Measurements from ENCODE around the gene CTLA4. TPM values are rescaled to one million over a fixed set of nuclear protein-coding genes. Genes with fewer than 3 reads are reported as not detected.

Gene CTLA4
- polyA plus RNA-seq, 6 donors from 2014 or later = 0.22 to 0.60 TPM; not detected in 4

DNA sequence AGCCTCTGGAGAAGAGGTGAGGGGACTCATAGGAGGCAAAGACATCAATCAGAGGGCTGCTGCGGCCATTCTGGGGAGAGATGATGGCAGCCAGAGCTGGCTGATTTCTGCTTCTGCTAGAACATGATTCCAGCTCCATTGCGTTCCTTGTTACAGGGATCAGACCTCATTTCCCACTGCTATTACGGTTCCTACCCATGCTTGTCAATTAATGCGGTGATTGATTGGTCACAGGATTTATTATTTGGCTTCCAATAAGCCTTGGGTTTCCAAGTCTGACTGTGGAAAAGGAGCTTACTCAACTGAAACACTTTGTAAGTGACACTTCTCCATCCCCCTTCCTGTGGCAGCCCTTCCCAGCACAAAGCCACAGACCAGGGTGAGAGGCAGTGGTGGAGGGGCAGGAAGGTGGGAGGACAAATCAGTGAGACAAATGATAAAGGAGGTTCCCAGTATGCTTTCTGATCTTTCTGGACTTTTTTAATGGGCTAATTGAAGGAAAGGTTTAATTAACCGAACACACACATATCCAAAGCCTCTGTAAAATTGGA lies 26.8 kb upstream of the CTLA4 start:
- H3K27ac Mint-ChIP-seq = no peak overlapping the region
- peaks cover 0 to 1% (median 0%) of the 10 kb centered on the region in 7 donors for H3K9me3 Mint-ChIP-seq
- no peak for DNase-seq
- H3K36me3 Mint-ChIP-seq = no peaks in the 10 kb centered on the region
- no peaks in the 10 kb centered on the region for H3K4me1 Mint-ChIP-seq
- H3K4me3 Mint-ChIP-seq = no peak overlapping the region
- H3K27me3 Mint-ChIP-seq = peaks cover 41 to 49% (median 45%) of the 10 kb centered on the region in 3 donors
- no peak for ATAC-seq (ENCODE audit: low read depth in 2 of 2)

DNA sequence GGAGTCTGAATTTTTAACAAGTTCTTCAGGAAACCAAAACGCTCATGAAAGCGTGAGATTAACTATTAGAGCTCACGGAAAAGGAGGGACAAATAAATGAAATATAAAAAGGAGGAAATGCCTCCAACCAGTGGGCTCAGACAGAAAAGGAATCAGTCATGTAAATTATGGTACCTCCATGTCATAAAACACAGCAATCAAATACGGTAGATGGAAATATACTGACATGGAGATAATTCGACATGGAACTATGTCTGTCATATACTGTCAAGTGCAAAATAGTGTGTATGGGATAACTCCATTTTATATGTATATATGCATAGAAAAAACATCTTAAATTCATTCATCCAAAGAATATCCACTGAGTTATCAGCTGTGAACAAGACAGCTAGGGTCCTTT lies 25.9 kb upstream of the CTLA4 start:
- Mint-ChIP-seq H3K4me3 (no peak overlapping the region), H3K9me3 (peaks cover 0 to 1% (median 0%) of the 10 kb centered on the region in 7 donors), H3K36me3 (no peaks in the 10 kb centered on the region), H3K27ac (no peak overlapping the region), H3K4me1 (no peaks in the 10 kb centered on the region), H3K27me3 (peaks cover 34 to 45% (median 44%) of the 10 kb centered on the region in 3 donors)
- no peak for DNase-seq
- ATAC-seq (ENCODE audit: low read depth in 2 of 2) = no peak

DNA sequence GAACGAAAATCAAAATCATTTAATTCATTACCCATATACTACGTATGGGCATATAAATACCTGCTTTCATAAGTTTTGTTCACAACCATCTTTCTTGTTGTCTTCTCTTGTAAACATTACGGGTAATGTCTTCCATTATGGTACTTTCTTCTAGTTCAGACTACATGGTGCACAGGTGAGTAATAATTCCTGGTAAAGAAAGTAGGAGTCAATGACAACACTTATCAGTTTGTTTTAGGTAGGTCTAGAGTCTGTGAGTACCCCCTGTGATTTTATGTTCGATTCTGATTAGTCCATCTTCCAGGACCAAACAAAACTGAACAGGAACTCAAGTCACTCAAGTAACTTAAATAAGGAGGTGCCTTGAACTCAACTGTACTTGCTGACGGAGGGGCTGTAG lies 25.2 kb upstream of the CTLA4 start:
- ATAC-seq (ENCODE audit: low read depth in 2 of 2) = no peak
- Mint-ChIP-seq H3K4me1 (no peaks in the 10 kb centered on the region), H3K36me3 (no peaks in the 10 kb centered on the region), H3K9me3 (peaks cover 0 to 1% (median 0%) of the 10 kb centered on the region in 7 donors), H3K4me3 (no peak overlapping the region), H3K27me3 (peaks cover 34 to 50% (median 46%) of the 10 kb centered on the region in 3 donors), H3K27ac (no peak overlapping the region)
- DNase-seq = no peak

DNA sequence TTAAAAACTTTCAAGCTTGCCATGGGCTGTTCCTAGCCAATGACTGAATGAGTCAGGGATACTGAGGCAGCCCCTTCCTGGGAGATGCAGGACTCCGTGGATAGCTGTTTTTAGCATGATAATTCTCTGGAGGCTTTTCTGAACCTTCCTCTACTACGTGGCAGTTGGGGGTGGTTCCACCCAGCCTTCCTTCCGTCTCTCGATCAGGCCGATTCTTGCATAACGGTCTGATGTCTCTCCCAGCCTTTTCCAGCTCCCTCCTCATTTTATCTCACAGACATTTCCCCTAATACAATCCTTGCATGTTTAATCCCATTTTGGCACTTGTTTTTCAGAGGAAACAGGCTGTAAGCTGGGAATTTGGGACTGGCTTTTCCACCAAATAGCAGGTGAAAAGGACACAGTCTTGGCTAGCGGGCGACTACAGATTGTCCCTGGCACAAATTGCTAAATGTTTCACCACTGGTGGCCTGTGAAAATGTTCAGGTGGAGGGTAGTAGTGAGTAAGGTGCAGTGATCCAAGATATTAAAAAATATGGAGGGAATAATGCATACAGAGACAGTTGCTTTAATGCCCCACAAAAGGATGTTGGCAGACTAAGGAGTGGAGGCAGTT lies 21.0 kb upstream of the CTLA4 start:
- no peak overlapping the region for H3K4me3 Mint-ChIP-seq
- no peak for ATAC-seq (ENCODE audit: low read depth in 2 of 2)
- peaks cover 20 to 42% (median 37%) of the 10 kb centered on the region in 3 donors for H3K27me3 Mint-ChIP-seq
- peaks cover 0 to 6% (median 0%) of the 10 kb centered on the region in 7 donors for H3K9me3 Mint-ChIP-seq
- no peaks in the 10 kb centered on the region for H3K4me1 Mint-ChIP-seq
- no peaks in the 10 kb centered on the region for H3K36me3 Mint-ChIP-seq
- no peak for DNase-seq
- H3K27ac Mint-ChIP-seq = no peak overlapping the region

DNA sequence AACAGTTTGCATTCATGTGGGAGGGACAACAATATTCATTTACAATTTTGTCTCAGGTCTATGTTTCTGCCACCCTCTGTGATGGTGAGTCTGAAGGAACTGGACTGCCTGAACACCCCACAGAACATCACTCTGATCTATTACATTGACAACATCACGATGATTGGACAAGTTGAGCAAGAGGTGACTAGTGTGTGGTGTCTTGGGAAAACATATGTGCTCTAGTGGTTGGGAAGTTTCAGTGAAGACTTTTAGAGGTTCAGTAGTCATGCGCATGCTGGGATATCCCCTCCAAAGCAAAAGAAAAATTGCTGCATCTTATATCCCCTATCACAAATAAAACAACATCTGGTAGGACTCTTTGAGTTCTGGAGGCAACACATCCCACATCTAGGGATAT lies 18.6 kb upstream of the CTLA4 start:
- Mint-ChIP-seq H3K4me3 (no peak overlapping the region), H3K27me3 (peaks cover 11 to 52% (median 39%) of the 10 kb centered on the region in 3 donors), H3K9me3 (peaks cover 0 to 6% (median 0%) of the 10 kb centered on the region in 7 donors), H3K4me1 (peaks cover 0 to 3% (median 0%) of the 10 kb centered on the region in 3 donors), H3K27ac (no peak overlapping the region), H3K36me3 (no peaks in the 10 kb centered on the region)
- no peak for DNase-seq
- ATAC-seq (ENCODE audit: low read depth in 2 of 2) = no peak

DNA sequence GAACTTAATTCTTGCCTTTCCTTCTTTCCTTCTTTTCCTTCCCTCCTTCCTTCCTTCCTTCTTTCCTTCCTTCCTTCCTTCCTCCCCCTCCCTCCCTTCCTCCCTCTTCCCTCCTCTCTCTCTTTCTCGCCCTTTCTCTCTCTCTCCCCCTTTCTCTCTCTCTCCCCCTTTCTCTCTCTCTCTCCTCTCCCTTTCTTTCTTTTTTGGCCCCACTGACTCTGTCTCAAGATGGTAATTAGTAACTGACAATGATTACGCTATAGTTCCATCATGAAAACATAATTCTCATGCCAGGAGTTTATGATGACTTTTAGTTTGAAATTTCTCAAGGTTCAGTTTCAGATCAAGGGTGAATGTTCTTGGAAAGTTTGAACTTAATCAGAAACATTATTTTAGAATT lies 14.8 kb upstream of the CTLA4 start:
- Mint-ChIP-seq H3K27ac (peak overlapping the region in 1 of 6 donors; percentile 47), H3K36me3 (no peaks in the 10 kb centered on the region), H3K27me3 (peaks cover 1 to 47% (median 27%) of the 10 kb centered on the region in 3 donors), H3K9me3 (peaks cover 0 to 6% (median 0%) of the 10 kb centered on the region in 7 donors), H3K4me3 (no peak overlapping the region), H3K4me1 (peaks cover 0 to 3% (median 0%) of the 10 kb centered on the region in 3 donors)
- DNase-seq (no peak), ATAC-seq (ENCODE audit: low read depth in 2 of 2) (no peak)

DNA sequence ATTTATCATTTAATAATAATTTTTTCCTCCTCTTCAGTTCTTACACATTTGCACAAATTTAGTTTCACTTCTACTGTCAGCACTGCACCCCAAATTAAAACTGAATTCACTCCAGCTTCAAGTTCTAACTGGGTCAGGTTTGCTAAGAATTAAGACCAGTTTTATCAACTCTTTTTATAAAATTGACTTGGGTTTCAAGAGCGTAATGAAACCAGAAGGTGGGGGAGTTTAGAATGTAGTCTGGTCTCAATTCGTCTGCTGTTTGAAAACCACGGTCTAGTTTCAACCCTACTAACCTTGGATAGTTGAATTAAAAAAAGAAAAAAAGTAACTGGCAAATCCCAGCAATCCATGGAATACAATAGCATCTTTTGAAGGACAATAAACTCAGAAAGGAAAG lies 14.3 kb upstream of the CTLA4 start:
- ATAC-seq (ENCODE audit: low read depth in 2 of 2) = no peak
- no peak for DNase-seq
- Mint-ChIP-seq H3K36me3 (no peaks in the 10 kb centered on the region), H3K27ac (no peak overlapping the region), H3K4me3 (no peak overlapping the region), H3K27me3 (peaks cover 5 to 47% (median 26%) of the 10 kb centered on the region in 3 donors), H3K9me3 (peaks cover 0 to 6% (median 0%) of the 10 kb centered on the region in 7 donors), H3K4me1 (peaks cover 0 to 3% (median 0%) of the 10 kb centered on the region in 3 donors)

DNA sequence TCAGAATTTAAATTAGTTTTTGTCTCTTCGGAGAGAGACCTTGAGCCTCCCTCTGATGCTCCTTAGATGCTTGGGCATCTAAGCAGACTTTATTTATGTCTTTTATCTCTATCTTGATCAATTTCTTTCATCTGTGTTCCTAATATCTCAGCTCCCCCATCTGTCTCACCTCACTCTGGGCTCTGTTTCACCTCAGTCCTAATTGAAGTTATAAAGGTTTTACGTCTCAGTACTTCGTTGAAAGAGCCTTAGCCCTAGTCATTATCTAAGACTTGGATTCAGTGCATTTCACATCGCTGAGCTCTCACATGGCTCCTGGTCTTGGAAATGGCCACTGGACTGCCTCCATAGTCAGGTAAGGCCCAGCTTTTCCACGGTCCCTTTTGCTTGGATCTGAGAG lies 13.8 kb upstream of the CTLA4 start:
- Mint-ChIP-seq H3K4me3 (no peak overlapping the region), H3K9me3 (peaks cover 0 to 6% (median 0%) of the 10 kb centered on the region in 7 donors), H3K27ac (peak overlapping the region in 1 of 6 donors; percentile 13), H3K36me3 (no peaks in the 10 kb centered on the region), H3K4me1 (peaks cover 0 to 3% (median 0%) of the 10 kb centered on the region in 3 donors), H3K27me3 (peaks cover 9 to 47% (median 31%) of the 10 kb centered on the region in 3 donors)
- DNase-seq (no peak), ATAC-seq (ENCODE audit: low read depth in 2 of 2) (no peak)

DNA sequence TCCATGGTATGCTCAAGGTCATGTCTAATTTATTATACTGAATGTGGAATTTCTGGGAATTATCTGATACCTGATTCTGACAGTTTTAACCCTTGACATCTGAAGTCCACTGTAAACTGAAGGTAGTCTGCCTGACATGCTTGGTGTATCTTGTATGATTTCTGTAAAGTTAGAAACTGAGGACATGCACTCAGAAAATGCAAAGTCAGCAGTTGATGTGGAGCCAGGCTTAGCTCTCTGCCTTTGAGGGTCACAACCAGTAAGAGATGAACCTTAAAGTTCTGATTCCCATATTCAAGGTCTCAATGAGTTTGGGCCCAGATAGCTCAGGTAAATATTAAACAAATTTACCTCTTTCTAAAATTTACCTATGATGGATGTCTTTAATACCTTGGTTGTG lies 12.3 kb upstream of the CTLA4 start:
- Mint-ChIP-seq H3K36me3 (no peaks in the 10 kb centered on the region), H3K27me3 (peaks cover 17 to 38% (median 36%) of the 10 kb centered on the region in 3 donors), H3K4me1 (peaks cover 0 to 3% (median 0%) of the 10 kb centered on the region in 3 donors), H3K4me3 (no peak overlapping the region), H3K27ac (no peak overlapping the region), H3K9me3 (peaks cover 0 to 2% (median 0%) of the 10 kb centered on the region in 7 donors)
- no peak for ATAC-seq (ENCODE audit: low read depth in 2 of 2)
- no peak for DNase-seq

DNA sequence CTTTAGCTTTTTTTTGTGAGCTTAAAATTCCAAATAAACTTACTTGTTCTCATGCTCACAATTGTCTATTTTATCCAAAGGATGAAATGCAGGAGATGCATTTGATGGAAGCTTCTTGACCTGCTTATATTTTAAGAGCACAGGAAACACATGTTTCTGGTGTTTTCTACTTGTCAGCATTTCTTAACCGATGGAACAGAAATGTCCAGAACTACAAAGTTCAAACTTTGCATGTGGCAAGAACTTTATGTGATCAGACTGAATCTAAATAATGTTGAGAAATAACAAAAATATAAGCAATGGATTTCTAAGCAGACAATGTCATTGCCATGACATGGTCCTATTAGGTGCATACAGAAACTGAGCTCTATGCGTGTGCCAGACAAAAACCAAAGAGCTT lies 9.9 kb upstream of the CTLA4 start:
- Mint-ChIP-seq H3K9me3 (peaks cover 0 to 2% (median 0%) of the 10 kb centered on the region in 7 donors), H3K4me3 (no peak overlapping the region), H3K27ac (no peak overlapping the region), H3K27me3 (peaks cover 20 to 28% (median 22%) of the 10 kb centered on the region in 3 donors), H3K36me3 (no peaks in the 10 kb centered on the region), H3K4me1 (peaks cover 0 to 2% (median 0%) of the 10 kb centered on the region in 3 donors)
- no peak for DNase-seq
- ATAC-seq (ENCODE audit: low read depth in 2 of 2) = no peak

DNA sequence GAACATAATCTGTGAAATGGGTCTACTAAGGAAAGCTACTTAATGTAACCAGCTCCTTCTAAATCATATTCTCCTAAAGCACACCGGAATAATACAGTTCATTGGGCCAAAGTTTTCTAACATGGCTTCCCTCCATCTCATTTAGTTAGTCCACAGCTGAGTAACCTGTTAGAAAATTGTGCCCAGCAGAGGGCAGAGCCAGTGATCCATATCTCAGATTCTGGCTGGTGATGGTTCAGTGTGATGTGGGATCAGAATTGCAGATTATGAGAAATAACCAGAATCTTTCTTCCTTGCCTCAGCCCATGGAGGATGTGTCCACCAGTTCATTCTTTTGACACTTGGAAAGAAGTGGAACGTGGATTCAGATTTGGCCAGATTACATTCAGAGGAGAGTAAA lies 9.4 kb upstream of the CTLA4 start:
- Mint-ChIP-seq H3K27me3 (peaks cover 18 to 28% (median 20%) of the 10 kb centered on the region in 3 donors), H3K27ac (no peak overlapping the region), H3K4me1 (no peaks in the 10 kb centered on the region), H3K9me3 (no peaks in the 10 kb centered on the region), H3K4me3 (no peak overlapping the region), H3K36me3 (no peaks in the 10 kb centered on the region)
- DNase-seq (no peak), ATAC-seq (ENCODE audit: low read depth in 2 of 2) (no peak)

DNA sequence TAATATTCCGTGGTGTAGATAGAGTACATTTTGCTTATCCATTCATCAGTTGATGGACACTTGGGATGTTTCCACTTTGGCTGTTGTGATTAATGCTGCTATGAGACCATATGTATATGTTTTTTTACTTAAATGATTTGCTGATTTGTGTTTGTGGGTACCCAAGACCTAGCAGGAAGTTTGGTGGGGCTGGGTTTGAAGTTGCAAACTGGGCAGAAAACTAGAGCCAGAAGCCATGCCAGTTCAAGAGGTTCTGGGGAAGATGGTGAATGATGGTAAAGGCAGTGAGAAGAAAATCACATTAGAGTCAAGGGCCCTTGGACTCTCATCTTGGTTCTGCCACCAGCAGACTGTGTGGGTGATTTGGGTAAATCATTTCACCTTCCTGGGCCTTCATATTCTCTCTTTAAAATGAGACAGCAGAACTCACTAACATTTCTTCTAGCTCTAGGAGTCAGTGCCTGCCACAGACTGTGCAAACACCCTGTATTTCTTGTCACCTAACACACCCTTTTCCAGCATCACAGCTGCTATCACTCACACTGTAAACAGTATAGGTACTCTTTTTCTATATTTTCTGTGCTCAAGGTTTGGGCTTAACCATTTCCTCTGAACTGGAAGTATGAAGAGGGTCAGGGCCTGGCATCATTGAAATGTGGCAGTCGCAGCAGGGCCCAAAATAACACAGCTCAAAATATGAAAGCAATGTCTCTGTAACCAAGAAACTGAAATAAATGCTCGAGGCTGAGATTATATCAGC lies 8.4 kb upstream of the CTLA4 start:
- no peak for DNase-seq
- Mint-ChIP-seq H3K4me3 (no peak overlapping the region), H3K9me3 (peaks cover 0 to 6% (median 0%) of the 10 kb centered on the region in 7 donors), H3K4me1 (no peaks in the 10 kb centered on the region), H3K27ac (no peak overlapping the region), H3K27me3 (peaks cover 9 to 26% (median 20%) of the 10 kb centered on the region in 3 donors), H3K36me3 (peaks cover 0 to under 1% of the 10 kb centered on the region in 2 donors)
- ATAC-seq (ENCODE audit: low read depth in 2 of 2) = no peak

DNA sequence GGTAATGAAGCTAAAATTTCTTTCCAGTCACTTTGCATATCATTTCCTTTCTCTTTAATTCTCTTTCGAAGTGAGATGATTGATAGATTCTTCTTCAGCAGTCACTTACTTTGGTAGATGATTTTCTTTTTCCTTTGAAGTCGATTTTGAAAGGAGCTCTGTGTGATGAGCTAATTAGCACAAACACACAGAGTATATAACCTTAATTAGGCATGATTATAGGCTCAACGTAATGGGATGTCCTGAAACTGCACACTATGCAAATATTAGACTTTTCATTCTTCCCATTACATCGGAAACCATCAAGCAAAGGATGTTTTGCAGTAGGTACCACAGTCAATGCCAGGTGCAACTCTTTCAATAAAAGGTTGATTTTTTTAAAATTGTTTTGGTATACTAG lies 6.4 kb upstream of the CTLA4 start:
- DNase-seq = no peak
- ATAC-seq (ENCODE audit: low read depth in 2 of 2) = no peak
- Mint-ChIP-seq H3K27me3 (peaks cover 11 to 23% (median 22%) of the 10 kb centered on the region in 3 donors), H3K4me1 (no peaks in the 10 kb centered on the region), H3K27ac (no peak overlapping the region), H3K4me3 (no peak overlapping the region), H3K36me3 (peaks cover 0 to 7% of the 10 kb centered on the region in 2 donors), H3K9me3 (peaks cover 0 to 11% (median 4%) of the 10 kb centered on the region in 7 donors)

Measured in naive B cell (primary cell).